Right cardiac atrium (tissue), 5 donors: ENCODE data around the gene SPACDR. TPM values are rescaled to one million over a fixed set of nuclear protein-coding genes. Genes with fewer than 3 reads are reported as not detected.

ENCODE experiments used
- ATAC-seq, 2 donors: fragments of 200-7000 bp; cut with Tn5 transposase; one replicate each; pipeline versions ENCODE4 v1.8.0 to v1.9.1; 2020; ENCODE audit warnings: moderate library complexity in 2 of 2, mild to moderate bottlenecking in 1 of 2
- DNase-seq, 3 donors: peaks; one replicate each; pipeline ENCODE4 v3.0.0-alpha.2; 2020
- H3K27ac ChIP-seq: one replicate; pipeline ENCODE4 v1.5.1; 2013; ENCODE audit warnings: mild to moderate bottlenecking, low read length, control low read depth, moderate library complexity
- H3K27me3 ChIP-seq: one replicate; pipeline ENCODE4 v1.6.1; 2013; ENCODE audit not compliant: control insufficient read depth, insufficient read depth
- H3K4me1 ChIP-seq: one replicate; pipeline ENCODE4 v1.6.1; 2013; ENCODE audit warnings: low read length; ENCODE audit not compliant: control insufficient read depth, insufficient read depth
- H3K4me3 ChIP-seq: one replicate; pipeline ENCODE4 v1.5.1; 2013; ENCODE audit warnings: low read length, control low read depth
- H3K9me3 ChIP-seq: one replicate; pipeline ENCODE4 v1.6.1; 2013; ENCODE audit warnings: low read length; ENCODE audit not compliant: control insufficient read depth
- WGBS: extraction: QIAGEN DNeasy Blood & Tissue Kit; methylation state at CpG from one replicate; pipeline ENCODE4 v1.1.7; 2013; 5-methylcytosine and 5-hydroxymethylcytosine counted together
- intact Hi-C, 4 donors: fragments of 100-400 bp; cut with DNase I; formaldehyde crosslinking; loops; one replicate each; pipeline versions ENCODE4 v1.11.0 to v1.14.0; 2022 to 2023
- polyA plus RNA-seq: library from polyadenylated mRNA; stranded (reverse); fragments of 200-250 nt; gene quantifications from one replicate; pipeline ENCODE4 v1.2.3, GENCODE V29; 2013
- total RNA-seq, 4 donors: library from RNA; stranded (reverse); fragmentation: NEBNext Ultra II Directional; extraction: Animal tissue kit (Norgen Biotek cat#: 25700); gene quantifications; one replicate each; pipeline ENCODE4 v1.2.1, GENCODE V29; 2021
- donor health status: healthy with polysubstance abuse.
- donor health status: DM: no; HTN: yes; CAD: no.
- donor health status: DM: no; HTN: no; CAD: no.
- donor health status: DM: no; HTN: yes; CAD: no; lungs with severe emphysema.
- donor health status: DM: yes; HTN: yes; CAD: no.

Gene SPACDR
- total and polyA plus RNA-seq, 5 donors: 0.11 to 0.44 TPM; not detected in 3

DNA sequence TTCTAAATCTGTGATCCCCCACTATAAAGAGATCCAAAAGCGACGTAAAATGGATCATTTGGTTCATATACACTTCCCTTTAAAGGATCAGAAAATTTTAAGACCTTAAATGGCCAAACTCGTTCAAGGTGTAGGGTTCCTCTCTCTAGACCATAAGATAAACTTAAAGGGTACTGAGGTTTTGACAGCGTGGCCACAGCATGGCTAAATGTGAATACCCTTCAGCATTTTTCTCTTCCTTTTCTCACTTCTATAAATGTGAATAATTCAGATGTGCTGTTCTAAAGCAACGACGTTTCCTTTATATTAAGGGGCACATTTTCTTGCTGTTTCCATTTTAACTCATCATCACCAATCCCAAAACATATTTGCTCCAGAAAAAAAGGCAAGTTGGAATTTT, 40.7 kb downstream of the SPACDR start:
- DNase-seq: no peak
- no peak for ATAC-seq
- Histone ChIP-seq H3K4me3 (no peak overlapping the region), H3K27me3 (no peaks in the 10 kb centered on the region), H3K9me3 (no peaks in the 10 kb centered on the region), H3K4me1 (no peaks in the 10 kb centered on the region), H3K27ac (no peak overlapping the region)
- WGBS: 92% methylated on average over 6 of the region's 6 CpGs
- intact Hi-C loops: no loop called here

DNA sequence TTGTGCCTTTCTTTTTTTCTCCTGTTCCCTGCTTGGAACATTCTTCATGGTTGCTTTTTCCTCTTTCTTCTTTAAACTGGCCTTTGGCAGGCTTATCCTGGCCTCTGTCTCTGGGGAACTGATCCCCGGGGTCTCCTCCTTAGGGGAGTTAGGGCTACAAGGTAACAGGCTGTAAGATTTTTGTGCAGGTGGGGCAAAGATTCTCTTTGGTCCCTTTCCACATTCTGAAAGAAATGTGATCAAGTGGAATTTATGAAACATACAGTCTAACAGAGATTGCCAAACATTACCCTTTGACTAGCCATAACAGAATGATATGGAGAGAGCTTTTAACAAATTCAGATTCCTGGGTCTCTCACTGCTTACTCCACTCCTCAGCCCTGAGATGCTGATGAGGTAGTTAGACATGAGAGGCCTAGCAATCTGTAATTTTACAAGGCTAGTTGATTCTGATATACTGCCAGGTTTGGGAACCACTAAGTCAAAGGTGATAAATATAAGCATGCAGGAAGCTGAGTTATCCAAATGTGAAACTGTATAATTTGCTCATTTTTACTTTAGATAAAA, 44.3 kb downstream of the SPACDR start:
- intact Hi-C loops: no loop called here
- ATAC-seq (no peak), DNase-seq (no peak)
- no peak overlapping the region for H3K4me3 ChIP-seq
- no peaks in the 10 kb centered on the region for H3K27me3 ChIP-seq
- H3K4me1 ChIP-seq: no peaks in the 10 kb centered on the region
- no peak overlapping the region for H3K27ac ChIP-seq
- no peaks in the 10 kb centered on the region for H3K9me3 ChIP-seq
- WGBS: 55% methylated on average over 1 of the region's 1 CpG

GRCh38 chr7:100418930-100419659, 45.0 kb downstream of the SPACDR start:
- intact Hi-C loops: no loop called here
- Histone ChIP-seq H3K9me3 (no peaks in the 10 kb centered on the region), H3K27ac (no peak overlapping the region), H3K4me3 (no peak overlapping the region), H3K4me1 (no peaks in the 10 kb centered on the region), H3K27me3 (no peaks in the 10 kb centered on the region)
- 93% methylated on average over 1 of the region's 1 CpG for WGBS
- no peak for ATAC-seq
- DNase-seq: no peak

GRCh38 chr7:100415448-100415847, 48.6 kb downstream of the SPACDR start:
- Histone ChIP-seq H3K9me3 (no peaks in the 10 kb centered on the region), H3K4me1 (no peaks in the 10 kb centered on the region), H3K27me3 (no peaks in the 10 kb centered on the region), H3K4me3 (no peak overlapping the region), H3K27ac (no peak overlapping the region)
- WGBS: 92% methylated on average over 5 of the region's 5 CpGs
- intact Hi-C loops: no loop called here
- ATAC-seq: no peak
- DNase-seq: no peak

- Histone ChIP-seq H3K27ac (no peak overlapping the region), H3K9me3 (no peaks in the 10 kb centered on the region), H3K4me1 (no peaks in the 10 kb centered on the region), H3K27me3 (no peaks in the 10 kb centered on the region), H3K4me3 (no peak overlapping the region)
- DNase-seq (no peak), ATAC-seq (no peak)
- WGBS: 94% methylated on average over 1 of the region's 1 CpG
- intact Hi-C loops: no loop called here
Observed at GRCh38 chr7:100413889-100414288, 50.2 kb downstream of the SPACDR start.

DNA sequence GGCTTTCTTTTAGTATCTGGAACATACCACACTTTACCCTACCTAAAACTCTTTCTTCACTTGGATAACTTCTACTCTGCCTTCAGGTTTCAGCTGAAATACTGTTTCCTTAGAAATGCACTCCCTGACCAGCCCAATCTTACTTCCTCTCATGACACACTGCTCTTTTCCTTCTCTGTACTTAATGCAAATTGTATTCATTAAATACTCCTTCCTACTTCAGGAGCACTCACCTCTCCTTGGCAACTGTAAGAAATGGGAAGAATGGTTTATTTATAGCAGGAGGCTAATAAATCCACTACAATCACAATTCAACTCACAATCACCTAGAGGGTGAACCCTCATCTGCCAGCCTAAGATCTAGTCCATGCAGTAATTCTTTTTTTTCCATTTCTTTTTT, 50.7 kb downstream of the SPACDR start:
- no peak for ATAC-seq
- intact Hi-C loops: no loop called here

DNA sequence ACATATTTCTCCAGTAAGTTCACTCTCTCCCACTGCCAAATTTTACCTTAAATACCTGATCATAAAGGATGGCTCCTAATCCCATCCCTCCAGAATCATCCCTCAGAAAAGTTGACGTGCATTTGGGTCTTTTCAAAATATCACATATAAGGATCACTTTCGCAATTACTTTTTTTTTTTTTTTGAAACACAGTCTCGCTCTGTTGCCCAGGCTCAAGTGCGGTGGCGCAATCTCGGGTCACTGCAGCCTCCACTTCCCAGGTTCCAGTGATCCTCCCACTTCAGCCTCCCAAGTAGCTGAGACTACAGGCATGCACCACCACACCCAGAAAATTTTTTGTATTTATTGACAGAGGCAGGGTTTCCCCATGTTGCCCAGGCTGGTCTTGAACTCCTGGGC, 53.0 kb downstream of the SPACDR start:
- intact Hi-C loops: no loop called here
- Histone ChIP-seq H3K27me3 (no peaks in the 10 kb centered on the region), H3K9me3 (no peaks in the 10 kb centered on the region), H3K4me3 (no peak overlapping the region), H3K27ac (no peak overlapping the region), H3K4me1 (no peaks in the 10 kb centered on the region)
- DNase-seq (no peak), ATAC-seq (no peak)
- 96% methylated on average over 6 of the region's 6 CpGs for WGBS

More for the DNA sequence above, 50.7 kb downstream of the SPACDR start:
- Histone ChIP-seq H3K9me3 (no peaks in the 10 kb centered on the region), H3K4me3 (no peak overlapping the region), H3K27me3 (no peaks in the 10 kb centered on the region), H3K4me1 (no peaks in the 10 kb centered on the region), H3K27ac (no peak overlapping the region)
- DNase-seq: no peak

- ATAC-seq: peak; percentile 62 to 75
- Histone ChIP-seq H3K4me3 (no peak overlapping the region), H3K27me3 (no peaks in the 10 kb centered on the region), H3K27ac (no peak overlapping the region), H3K9me3 (no peaks in the 10 kb centered on the region), H3K4me1 (no peaks in the 10 kb centered on the region)
- DNase-seq: peak in 1 of 3 donors; percentile 49
- intact Hi-C loops: no loop called here
- 51% methylated on average over 12 of the region's 12 CpGs for whole genome bisulfite sequencing
Observed at GRCh38 chr7:100407285-100408180, 56.5 kb downstream of the SPACDR start.

- WGBS: 58% methylated on average over 6 of the region's 6 CpGs
- no peak for DNase-seq
- no peak for ATAC-seq
- no peak overlapping the region for H3K4me3 ChIP-seq
- H3K4me1 ChIP-seq: no peaks in the 10 kb centered on the region
- H3K9me3 ChIP-seq: no peaks in the 10 kb centered on the region
- intact Hi-C loops: no loop called here
- H3K27ac ChIP-seq: no peak overlapping the region
- no peaks in the 10 kb centered on the region for H3K27me3 ChIP-seq
Observed at GRCh38 chr7:100406767-100407166, 57.3 kb downstream of the SPACDR start.
